IPS DF 4.7 (cell line): ENCODE results near the gene RPLP1.

Experiments used
- DNase-seq: peaks from one replicate; pipeline ENCODE4 v3.0.0-alpha.2; 2013; ENCODE audit warnings: low spot score; ENCODE audit errors: extremely low read depth

Gene RPLP1

DNA sequence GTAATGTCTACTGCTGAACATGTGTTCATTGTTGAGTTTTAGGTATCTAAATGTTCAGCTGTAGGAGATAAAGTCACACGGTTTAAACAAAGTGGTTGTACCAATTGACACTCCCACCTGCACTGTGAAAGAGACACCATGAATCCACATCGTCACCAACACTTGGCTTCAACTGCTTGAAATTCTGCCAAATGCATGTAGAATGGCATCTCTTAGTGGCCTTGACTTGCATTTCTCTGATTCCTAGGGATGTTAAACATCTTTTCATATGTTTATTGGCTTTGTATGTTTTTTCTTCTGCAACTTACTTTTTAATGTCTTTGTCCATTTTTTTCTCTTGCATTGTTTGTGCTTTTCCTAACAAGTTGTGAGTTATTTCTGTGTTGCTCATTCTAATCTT is 43.4 kb downstream of the RPLP1 start:
- DNase-seq: no peak

- no peak for DNase-seq
Measured at GRCh38 chr15:69497076-69497475, 44.5 kb downstream of the RPLP1 start.

DNA sequence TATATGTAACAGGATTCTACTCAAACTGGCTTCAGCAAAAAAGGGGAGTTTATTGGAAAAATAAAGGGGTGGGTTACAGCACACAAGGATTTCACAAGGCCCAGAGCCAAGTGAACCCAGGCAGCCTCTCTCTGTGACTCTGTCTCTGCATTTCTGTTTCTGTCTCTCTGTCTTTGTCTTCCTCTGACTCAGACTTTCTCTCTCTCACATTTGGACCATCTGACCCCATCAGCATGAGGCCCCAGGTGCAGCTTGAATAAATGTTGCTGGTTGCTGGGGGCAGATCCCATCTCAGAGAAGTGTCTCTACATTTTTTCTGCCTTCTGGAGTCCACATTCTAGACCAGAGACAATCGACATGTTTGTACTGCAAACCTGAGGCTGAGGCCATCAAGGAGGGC is 45.0 kb downstream of the RPLP1 start:
- no peak for DNase-seq

DNA sequence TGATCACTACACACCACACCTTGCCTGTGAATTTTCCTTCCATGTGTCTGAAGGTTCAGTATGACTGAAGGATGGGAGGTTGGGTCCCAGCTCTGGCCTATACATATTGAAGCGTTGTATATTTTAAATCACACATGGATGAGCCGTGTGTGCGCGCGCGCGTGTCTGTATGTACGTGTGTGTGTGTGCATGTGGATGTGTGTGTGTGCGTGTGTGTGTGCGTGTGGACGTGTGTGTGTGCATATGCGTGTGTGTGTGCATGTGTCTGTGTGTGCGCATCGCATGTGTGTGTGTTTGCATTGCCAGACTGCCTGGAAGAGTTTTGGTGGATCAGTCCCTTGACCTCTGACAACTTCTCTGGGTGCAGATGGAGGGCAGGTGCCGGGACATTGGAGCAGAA is 45.7 kb downstream of the RPLP1 start:
- no peak for DNase-seq

DNA sequence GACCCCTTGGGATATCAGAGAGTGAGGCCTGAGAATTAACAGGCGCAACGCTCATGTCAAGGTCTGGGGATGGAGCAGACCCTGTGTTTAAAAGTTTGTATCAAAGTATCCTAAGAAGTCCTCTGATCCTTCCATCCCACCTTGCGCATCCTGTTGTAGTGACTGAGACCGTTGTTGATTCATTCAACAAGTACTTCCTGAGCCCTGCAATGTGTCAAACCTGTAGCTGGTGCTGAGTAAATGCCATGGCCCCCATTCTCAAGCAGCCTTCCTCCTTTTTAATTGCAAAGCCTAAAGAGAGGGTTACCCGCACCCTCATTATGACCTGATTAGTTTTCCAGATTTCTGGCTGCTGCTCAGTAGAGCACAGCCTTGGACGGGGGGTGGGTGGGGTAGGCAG is 46.4 kb downstream of the RPLP1 start:
- DNase-seq: no peak

- no peak for DNase-seq
Measured at GRCh38 chr15:69499521-69500211, 47.0 kb downstream of the RPLP1 start.

GRCh38 chr15:69500339-69500738 is 47.7 kb downstream of the RPLP1 start:
- no peak for DNase-seq

- no peak for DNase-seq
Measured at GRCh38 chr15:69501456-69501855, 48.8 kb downstream of the RPLP1 start.

DNA sequence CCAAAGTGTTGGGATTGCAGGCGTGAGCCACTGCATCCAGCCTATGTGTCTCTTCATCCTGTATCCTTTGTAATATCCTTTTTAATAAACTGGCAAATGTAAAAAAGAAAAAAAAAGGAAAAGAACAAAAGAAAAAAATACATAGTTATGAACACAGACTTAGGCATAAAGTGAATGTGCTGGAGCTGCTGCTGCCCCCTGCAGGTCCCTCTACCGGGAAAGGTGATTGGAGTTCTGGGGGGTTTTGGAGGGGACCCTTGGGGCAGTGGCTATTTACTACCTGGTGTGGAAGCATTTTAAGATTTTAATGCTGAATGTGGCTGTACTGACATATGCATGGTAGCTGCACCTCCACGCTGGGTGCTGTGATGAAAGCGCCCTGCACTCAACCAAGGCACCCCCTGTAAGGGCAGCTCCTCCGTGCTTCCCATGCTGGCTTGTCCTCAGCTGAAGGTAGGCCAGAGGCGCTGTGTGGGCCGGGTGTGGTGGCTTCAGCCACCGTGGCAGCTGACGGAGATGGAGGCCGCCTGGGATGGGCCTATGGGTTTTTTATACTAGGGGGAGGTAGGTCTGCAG is 49.9 kb downstream of the RPLP1 start:
- no peak for DNase-seq

DNA sequence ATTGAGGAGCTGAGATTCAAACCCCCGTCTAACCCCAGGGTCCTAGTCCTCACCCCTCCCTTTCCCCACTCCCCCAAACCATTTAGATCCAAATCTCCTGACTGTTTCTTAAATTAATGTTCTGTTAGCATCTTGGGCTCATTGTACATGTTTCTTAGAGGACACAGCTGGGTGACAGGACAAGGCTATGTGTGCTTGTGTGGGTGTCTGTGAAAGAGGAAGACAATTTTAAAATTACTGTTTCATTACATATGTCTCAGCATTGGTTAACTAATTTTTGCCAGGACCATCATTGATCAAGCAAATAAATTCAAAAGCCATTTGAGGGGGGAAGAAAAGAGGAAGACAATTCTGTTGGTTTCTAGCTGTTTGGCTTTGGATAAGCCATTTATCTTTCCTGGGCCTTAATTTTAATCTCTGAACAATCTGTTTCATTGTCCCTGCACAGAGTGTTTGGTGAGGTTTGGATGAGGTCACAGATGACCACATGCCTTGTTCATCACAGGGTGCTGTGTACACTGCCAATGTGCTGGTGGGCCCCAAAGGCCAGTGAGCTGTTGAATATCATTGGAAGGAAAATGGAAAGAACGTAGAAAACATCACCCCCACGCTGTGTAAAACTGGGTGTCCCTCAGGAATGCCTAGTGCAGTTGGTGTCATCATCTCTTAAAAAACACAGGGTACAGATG is 51.9 kb downstream of the RPLP1 start:
- no peak for DNase-seq
